HUES48 (cell line): Measurements from ENCODE around the gene GRIK3.

Source experiments
- H3K27ac ChIP-seq: one replicate; pipeline ENCODE4 v1.7.0; 2013; ENCODE audit warnings: low read depth, low read length, inconsistent platforms
- H3K27me3 ChIP-seq: 2 replicates; pipeline ENCODE4 v1.6.1; 2013; ENCODE audit warnings: mild to moderate bottlenecking, low read length; ENCODE audit not compliant: control insufficient read depth, insufficient read depth
- H3K36me3 ChIP-seq: 2 replicates; pipeline ENCODE4 v1.6.1; 2013; ENCODE audit warnings: low read length; ENCODE audit not compliant: control insufficient read depth, insufficient read depth
- H3K4me1 ChIP-seq: 2 replicates; pipeline ENCODE4 v1.6.1; 2013; ENCODE audit warnings: mild to moderate bottlenecking, low read length; ENCODE audit not compliant: control insufficient read depth, insufficient read depth
- H3K4me3 ChIP-seq: 2 replicates; pipeline ENCODE4 v1.5.1; 2013; ENCODE audit warnings: mild to moderate bottlenecking, low read depth, low read length
- H3K9ac ChIP-seq: 2 replicates; pipeline ENCODE4 v1.6.1; 2013; ENCODE audit warnings: mild to moderate bottlenecking, low read depth, low read length, moderate library complexity
- H3K9me3 ChIP-seq: 2 replicates; pipeline ENCODE4 v1.6.1; 2013; ENCODE audit warnings: low read length; ENCODE audit not compliant: control insufficient read depth, insufficient read depth

GRIK3 gene

DNA sequence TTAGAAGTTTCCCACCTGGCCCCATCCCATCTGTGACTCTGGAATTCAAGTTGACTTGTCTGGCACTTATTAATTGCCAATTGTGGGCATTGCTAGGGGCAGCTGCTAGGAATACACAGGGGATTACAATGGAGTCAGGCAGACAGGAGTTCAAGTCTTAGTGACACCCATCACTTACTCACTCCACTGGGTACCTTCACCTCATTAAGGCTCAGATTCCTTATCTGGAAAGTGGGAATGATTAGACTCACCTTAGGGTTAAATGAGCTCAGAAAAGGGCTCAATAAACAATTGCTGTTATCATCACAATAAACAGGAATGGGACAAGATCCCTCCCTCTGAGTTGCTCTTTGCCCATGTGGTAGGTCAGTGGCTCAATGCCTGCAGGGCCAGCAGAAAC, 18.2 kb downstream of the GRIK3 start:
- Histone ChIP-seq H3K9ac (no peak overlapping the region), H3K27ac (no peak overlapping the region), H3K4me3 (no peak overlapping the region), H3K4me1 (0 out of 2 replicates have a peak, but pooled peaks cover 3% of the 10 kb centered on the region), H3K36me3 (no peaks in the 10 kb centered on the region), H3K9me3 (no peaks in the 10 kb centered on the region), H3K27me3 (no peaks in the 10 kb centered on the region)

DNA sequence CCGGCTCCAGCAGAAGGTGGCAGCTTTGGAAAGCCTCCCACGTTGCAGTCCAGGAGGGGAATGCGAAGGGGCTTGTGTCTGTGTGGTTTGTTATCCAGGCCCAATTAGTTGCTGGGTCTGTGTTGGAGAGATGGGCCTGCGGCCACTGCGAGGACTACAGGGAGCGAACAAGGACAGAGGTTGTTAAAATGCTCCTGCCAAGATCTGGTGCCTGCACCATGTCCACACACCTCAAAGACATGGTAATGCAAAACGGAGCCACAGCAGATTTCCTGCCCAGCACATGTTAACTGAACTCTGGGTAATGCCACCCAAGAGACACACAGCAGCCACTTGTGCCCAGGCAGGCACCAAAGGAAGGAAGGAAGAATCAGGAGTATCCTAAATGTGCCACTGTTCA, 18.6 kb downstream of the GRIK3 start:
- H3K27ac ChIP-seq, result no peak overlapping the region
- no peak overlapping the region for H3K9ac ChIP-seq
- 0 out of 2 replicates have a peak, but pooled peaks cover 3% of the 10 kb centered on the region for H3K4me1 ChIP-seq
- H3K9me3 ChIP-seq, result no peaks in the 10 kb centered on the region
- no peaks in the 10 kb centered on the region for H3K27me3 ChIP-seq
- H3K36me3 ChIP-seq, result no peaks in the 10 kb centered on the region
- no peak overlapping the region for H3K4me3 ChIP-seq

DNA sequence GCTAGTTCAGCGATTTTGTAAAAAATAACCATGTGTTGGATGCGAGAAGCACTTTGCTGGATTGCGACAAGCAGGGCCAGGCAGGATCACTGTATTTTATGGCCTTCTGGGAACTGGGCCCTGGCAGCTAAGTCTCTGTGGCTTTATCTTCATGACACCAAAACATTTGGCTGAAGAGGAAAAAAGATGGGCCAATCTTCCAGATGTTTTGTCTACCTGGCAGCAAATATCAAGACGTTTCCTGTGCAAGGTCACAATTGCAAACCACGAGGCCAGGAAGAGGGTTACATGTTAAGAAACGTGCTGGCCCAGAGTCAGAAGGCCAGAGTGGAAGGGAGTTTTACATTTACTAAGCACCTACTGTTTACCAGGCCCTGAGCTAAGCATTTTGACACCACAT, 22.1 kb downstream of the GRIK3 start:
- Histone ChIP-seq H3K4me1 (no peaks in the 10 kb centered on the region; the same call in 1 of the 2 replicates), H3K36me3 (no peaks in the 10 kb centered on the region), H3K9me3 (no peaks in the 10 kb centered on the region), H3K9ac (no peak overlapping the region), H3K4me3 (no peak overlapping the region), H3K27ac (no peak overlapping the region), H3K27me3 (no peaks in the 10 kb centered on the region)

DNA sequence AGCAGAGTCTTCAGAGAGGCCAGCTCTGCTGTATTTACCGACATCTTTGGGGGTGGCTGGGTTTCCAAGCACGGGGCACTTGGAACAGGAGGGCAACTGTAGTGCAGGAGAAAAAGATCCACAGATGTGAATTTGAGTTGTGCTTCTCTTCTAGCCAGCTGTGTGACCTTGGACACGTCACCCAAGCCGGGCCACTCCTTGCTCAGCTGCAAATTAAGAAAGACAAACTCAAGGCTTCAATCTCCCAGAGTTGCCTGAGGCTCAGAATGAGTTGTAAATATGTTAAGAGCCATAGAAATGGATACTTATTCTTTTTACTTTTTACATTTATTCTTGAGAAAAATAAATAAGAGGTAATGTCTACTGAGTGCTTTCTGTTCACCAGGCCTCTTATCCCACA, 24.3 kb downstream of the GRIK3 start:
- Histone ChIP-seq H3K27ac (no peak overlapping the region), H3K36me3 (no peaks in the 10 kb centered on the region), H3K9ac (no peak overlapping the region), H3K4me1 (peaks cover 9% of the 10 kb centered on the region; the same call in 1 of the 2 replicates), H3K9me3 (no peaks in the 10 kb centered on the region), H3K27me3 (no peaks in the 10 kb centered on the region), H3K4me3 (no peak overlapping the region)

DNA sequence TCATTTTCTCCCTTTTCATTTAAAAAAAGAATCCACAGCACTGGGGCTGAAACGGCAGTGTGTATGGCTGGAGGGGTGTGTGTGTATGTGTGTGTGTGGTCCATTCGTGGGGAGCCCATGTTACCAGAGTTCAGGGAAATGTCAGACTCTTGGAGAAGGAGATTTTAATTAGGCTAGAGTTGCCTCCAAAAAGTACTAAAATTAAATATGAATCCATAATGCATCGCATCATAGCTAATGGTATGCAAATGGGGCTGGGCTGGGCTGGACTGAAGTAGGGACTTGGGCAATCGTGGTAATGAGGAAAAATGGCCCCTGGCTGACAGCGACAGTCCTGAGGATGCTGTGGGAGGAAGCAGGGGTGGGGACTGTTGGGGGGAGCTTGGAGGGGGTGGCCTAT, 24.8 kb downstream of the GRIK3 start:
- Histone ChIP-seq H3K27ac (no peak overlapping the region), H3K27me3 (no peaks in the 10 kb centered on the region), H3K36me3 (no peaks in the 10 kb centered on the region), H3K9me3 (no peaks in the 10 kb centered on the region), H3K4me1 (peaks cover 9% of the 10 kb centered on the region; the same call in 1 of the 2 replicates), H3K4me3 (no peak overlapping the region), H3K9ac (no peak overlapping the region)

DNA sequence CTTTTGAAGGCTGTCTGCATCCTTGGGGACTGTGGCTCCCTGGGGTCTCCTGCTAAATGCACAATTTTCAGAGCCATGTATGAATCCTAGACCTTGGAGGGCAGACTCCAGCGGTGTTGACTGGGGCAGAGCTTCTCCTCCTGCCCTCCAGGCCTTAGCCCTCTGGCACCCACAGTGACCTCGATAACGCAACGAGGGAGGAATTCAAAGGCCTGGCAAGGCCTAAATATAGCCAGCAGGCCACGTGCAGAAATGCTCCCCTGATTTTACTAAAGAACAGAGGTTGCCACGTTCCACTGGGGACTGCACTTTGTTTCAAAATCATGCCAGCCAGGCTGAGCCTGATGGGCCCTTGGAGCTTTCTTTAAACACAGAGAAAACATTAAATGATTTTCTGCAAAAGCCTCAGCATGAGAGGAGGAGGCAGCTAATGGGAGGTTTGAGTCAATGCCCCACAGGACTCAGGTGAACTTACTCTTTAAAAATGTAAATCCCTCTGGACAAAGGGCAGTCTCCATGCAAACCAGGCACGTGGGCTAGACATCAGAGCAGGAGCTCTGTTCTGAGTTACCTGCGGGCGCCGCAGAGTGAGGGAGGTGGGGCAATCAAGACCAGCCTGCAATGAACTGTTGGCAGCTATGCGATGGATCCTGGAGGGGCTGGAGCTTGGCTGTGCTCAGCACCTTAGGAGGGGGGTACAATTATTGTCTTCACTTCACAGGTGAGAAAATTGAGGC, 28.0 kb downstream of the GRIK3 start:
- no peaks in the 10 kb centered on the region for H3K36me3 ChIP-seq
- H3K27me3 ChIP-seq, result no peaks in the 10 kb centered on the region
- H3K27ac ChIP-seq, result no peak overlapping the region
- H3K4me3 ChIP-seq, result no peak overlapping the region
- H3K9me3 ChIP-seq, result no peaks in the 10 kb centered on the region
- H3K4me1 ChIP-seq, result peaks cover 21% of the 10 kb centered on the region
- H3K9ac ChIP-seq, result no peak overlapping the region

DNA sequence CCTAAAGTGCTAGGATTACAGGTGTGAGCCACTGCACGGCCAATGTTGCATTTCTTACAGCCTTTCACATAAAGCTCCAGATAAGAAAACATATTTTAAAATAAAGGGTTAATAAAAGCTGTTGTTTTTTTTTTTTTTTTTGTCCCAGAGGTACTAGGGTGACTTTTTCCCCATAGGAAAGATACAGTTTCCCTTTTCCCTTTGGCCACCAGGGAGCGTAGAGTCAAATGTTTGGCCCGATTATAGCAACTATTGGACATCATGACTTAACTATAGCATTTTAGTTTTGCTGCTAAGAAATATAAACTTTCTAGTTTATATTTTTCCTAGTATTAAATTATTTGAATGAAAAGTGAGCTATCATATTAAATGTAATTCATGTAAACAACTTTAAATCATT, 31.4 kb downstream of the GRIK3 start:
- Histone ChIP-seq H3K4me3 (no peak overlapping the region), H3K27ac (no peak overlapping the region), H3K9ac (no peak overlapping the region), H3K9me3 (no peaks in the 10 kb centered on the region), H3K4me1 (peaks cover 30% of the 10 kb centered on the region), H3K27me3 (no peaks in the 10 kb centered on the region), H3K36me3 (no peaks in the 10 kb centered on the region)

DNA sequence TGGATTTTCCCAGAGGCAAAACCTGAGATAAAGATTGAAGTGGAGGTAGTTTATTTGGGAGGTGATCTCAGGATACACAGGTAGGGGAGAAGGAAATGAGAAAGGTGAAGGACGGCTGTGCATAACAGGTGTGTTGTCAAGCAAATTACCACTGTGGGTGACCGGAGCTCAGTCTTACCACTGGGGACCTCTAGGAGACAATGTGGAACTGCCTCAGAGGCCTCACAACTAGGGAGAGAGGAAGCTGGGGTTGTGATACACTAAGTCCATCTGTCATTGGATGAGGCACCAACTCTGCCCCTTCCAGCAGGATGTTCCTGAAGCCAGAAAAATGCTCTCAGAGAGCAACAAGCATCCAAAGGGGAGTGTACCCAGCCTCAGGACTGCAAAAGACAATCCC, 32.6 kb downstream of the GRIK3 start:
- H3K4me3 ChIP-seq, result no peak overlapping the region
- no peak overlapping the region for H3K27ac ChIP-seq
- H3K4me1 ChIP-seq, result peaks cover 29% of the 10 kb centered on the region
- H3K27me3 ChIP-seq, result no peaks in the 10 kb centered on the region
- H3K36me3 ChIP-seq, result no peaks in the 10 kb centered on the region
- H3K9me3 ChIP-seq, result no peaks in the 10 kb centered on the region
- no peak overlapping the region for H3K9ac ChIP-seq

DNA sequence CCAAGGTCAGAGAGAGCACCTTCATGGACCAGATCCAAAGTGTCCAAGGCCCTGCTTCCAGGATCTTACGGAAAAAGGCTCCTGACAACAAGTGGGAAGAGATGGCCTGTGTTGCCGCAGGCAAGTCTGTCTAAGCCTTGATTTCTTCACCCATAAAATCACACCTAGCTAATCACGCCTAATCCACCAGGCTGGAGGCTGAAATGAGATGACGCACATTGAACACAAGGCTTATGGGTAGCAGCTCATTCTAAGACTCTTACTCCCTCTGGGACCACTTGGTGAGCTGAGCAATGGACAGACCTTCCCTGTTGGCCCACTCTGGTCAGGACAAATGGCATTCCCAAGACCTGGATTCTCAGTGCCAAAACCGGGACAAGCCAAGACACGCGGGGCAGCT, 38.2 kb downstream of the GRIK3 start:
- peaks cover 8% of the 10 kb centered on the region; the same call in 1 of the 2 replicates for H3K4me1 ChIP-seq
- H3K4me3 ChIP-seq, result no peak overlapping the region
- H3K27me3 ChIP-seq, result no peaks in the 10 kb centered on the region
- no peaks in the 10 kb centered on the region for H3K36me3 ChIP-seq
- H3K9ac ChIP-seq, result no peak overlapping the region
- no peaks in the 10 kb centered on the region for H3K9me3 ChIP-seq
- no peak overlapping the region for H3K27ac ChIP-seq

DNA sequence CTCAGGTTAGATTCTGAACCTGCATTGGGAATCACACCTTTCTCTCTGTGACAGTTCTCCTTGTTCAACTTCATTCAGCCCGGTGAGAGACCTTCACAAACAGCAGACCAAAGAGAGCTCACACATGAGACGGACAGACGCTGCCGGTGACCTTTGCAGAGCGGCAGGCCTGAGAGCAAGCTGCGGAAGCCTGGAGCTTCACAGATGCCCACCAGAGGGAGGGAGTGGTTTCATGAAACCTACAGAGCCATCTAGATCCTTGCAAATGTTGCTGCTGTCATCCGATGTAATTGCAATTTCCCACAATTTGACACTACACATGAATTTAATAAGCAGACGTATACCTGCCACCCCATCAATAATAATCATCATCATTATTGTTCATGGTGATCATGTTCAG, 39.4 kb downstream of the GRIK3 start:
- Histone ChIP-seq H3K4me1 (no peaks in the 10 kb centered on the region), H3K9me3 (no peaks in the 10 kb centered on the region)

DNA sequence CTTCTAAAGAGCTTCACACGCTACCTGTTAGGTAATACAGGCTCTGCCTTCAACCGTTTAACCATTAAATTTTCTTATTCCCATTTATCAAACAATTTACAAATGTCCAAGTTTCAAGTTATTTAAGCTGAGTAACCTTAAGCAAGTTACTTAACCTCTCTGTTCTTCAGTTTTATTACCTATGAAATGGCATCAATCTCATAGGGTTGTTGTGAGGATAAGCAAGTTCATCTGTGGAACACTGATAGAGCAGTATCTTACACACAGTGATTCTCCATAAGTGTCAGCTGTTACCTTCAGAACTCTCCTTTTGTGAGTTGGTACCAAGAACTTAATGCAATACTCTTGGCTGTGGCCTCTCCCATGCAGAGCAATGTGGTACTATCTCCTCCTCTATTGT, 40.0 kb downstream of the GRIK3 start:
- no peak overlapping the region for H3K9ac ChIP-seq
- H3K36me3 ChIP-seq, result no peaks in the 10 kb centered on the region
- no peaks in the 10 kb centered on the region for H3K9me3 ChIP-seq
- no peak overlapping the region for H3K4me3 ChIP-seq
- H3K4me1 ChIP-seq, result no peaks in the 10 kb centered on the region
- H3K27ac ChIP-seq, result no peak overlapping the region
- no peaks in the 10 kb centered on the region for H3K27me3 ChIP-seq

More for the DNA sequence above, 39.4 kb downstream of the GRIK3 start:
- Histone ChIP-seq H3K9ac (no peak overlapping the region), H3K27ac (no peak overlapping the region), H3K36me3 (no peaks in the 10 kb centered on the region), H3K27me3 (no peaks in the 10 kb centered on the region), H3K4me3 (no peak overlapping the region)
